ENCODE data around the gene IGLL1. TPM values are rescaled to one million over a fixed set of nuclear protein-coding genes. Genes with fewer than 3 reads are reported as not detected.
"Not testable (repeated sequence)": the region's sequence is repeated elsewhere in the genome, so short reads cannot be mapped to it uniquely, and the experiment has no call there.

IGLL1 gene
- total and polyA plus RNA-seq, 2 experiments from 2014 or later = not detected

DNA sequence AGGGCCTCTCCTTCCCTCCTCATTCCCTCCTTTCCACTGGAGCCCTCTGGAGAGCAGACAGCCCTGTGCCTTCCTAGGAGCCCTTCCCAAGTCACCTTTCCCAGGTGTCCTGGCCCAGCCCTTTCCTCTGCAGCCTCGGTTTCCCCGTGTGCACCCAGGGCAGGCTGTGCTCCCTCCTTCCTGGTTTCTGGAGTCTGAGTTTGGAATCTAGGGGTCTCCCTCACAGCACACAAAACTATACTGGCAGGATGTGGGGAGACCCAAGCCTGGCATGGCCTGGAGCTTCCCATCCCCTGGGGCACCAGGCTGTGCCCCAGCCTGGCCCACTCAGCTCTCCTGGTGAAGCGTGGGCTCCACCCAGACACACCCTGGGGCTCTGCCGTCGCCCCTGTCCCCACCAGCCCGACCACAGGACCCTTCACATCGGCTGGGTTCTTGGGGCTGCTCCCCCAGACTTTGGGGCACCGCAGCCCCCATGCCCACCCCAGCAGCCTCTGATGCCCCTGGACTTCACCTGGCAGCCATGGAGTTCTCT lies 6.3 kb downstream of the IGLL1 start:
- not testable (repeated sequence) for H3K9me3 Mint-ChIP-seq; H3K36me3 Mint-ChIP-seq (ENCODE audit: low read depth); H3K4me2 ChIP-seq; H3K27ac ChIP-seq (ENCODE audit: low read depth); H3K4me1 Mint-ChIP-seq; H3K9me2 ChIP-seq (ENCODE audit: insufficient read depth); H3K4me1 ChIP-seq (ENCODE audit: insufficient read depth); H2AFZ ChIP-seq; H3F3A ChIP-seq (replicated peaks; ENCODE audit: low read depth); H3K27ac Mint-ChIP-seq; H3K36me3 ChIP-seq (ENCODE audit: insufficient read depth); H3K27me3 ChIP-seq (ENCODE audit: insufficient read depth); H3K4me3 ChIP-seq; DNase-seq (ENCODE audit: low spot score); ATAC-seq; H3K4me3 Mint-ChIP-seq; H4K20me1 ChIP-seq (replicated peaks; ENCODE audit: insufficient read depth); H3K79me2 ChIP-seq (replicated peaks; ENCODE audit: insufficient read depth)
- H3K27me3 Mint-ChIP-seq (ENCODE audit: insufficient read depth, low read depth, poor library complexity) = peaks cover 27% of the 10 kb centered on the region

DNA sequence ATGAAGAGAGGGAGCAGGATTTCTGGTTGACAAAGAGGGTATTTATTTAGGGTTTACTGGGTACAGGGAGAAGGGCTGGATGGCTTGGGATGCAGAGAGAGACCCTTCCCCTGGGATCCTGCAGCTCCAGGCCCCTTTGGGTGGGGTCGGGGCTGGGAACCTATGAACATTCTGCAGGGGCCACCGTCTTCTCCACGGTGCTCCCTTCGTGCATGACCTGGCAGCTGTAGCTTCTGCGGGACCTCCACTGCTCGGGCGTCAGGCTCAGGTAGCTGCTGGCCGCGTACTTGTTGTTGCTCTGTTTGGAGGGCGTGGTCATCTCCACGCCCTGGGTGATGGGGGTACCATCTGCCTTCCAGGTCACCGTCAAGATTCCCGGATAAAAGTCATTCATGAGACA lies 7.0 kb downstream of the IGLL1 start:
- H4K20me1 ChIP-seq (replicated peaks; ENCODE audit: insufficient read depth); H2AFZ ChIP-seq; H3K27me3 ChIP-seq (ENCODE audit: insufficient read depth); H3K9me3 Mint-ChIP-seq; H3K79me2 ChIP-seq (replicated peaks; ENCODE audit: insufficient read depth); H3K9me2 ChIP-seq (ENCODE audit: insufficient read depth); H3K27ac ChIP-seq (ENCODE audit: low read depth); ATAC-seq; H3K4me2 ChIP-seq; H3K4me3 ChIP-seq; H3F3A ChIP-seq (replicated peaks; ENCODE audit: low read depth); H3K4me3 Mint-ChIP-seq; H3K4me1 Mint-ChIP-seq; H3K4me1 ChIP-seq (ENCODE audit: insufficient read depth); H3K36me3 ChIP-seq (ENCODE audit: insufficient read depth); DNase-seq (ENCODE audit: low spot score); H3K27ac Mint-ChIP-seq; H3K36me3 Mint-ChIP-seq (ENCODE audit: low read depth): not testable (repeated sequence)
- peaks cover 28% of the 10 kb centered on the region for H3K27me3 Mint-ChIP-seq (ENCODE audit: insufficient read depth, low read depth, poor library complexity)

DNA sequence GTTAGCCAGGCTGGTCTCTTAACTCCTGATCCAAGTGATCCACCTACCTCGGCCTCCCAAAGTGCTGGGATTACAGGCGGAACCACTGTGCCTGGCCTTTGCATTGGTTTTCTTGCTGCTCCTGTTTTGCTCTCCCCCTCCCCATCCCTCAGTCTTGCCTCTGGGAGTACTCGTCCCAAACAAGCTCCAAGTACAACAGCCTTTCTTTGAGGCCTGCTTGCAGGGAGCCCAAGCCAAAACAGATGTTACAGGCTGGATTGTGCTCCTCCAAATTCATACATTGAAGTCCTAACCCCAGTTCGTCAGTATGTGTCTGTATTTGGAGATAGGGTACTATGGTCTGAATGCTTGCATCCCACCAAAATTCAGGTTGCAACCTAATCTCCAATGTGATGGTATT lies 8.6 kb downstream of the IGLL1 start:
- no peaks in the 10 kb centered on the region for H3K9me2 ChIP-seq (ENCODE audit: insufficient read depth)
- H3K36me3 ChIP-seq (ENCODE audit: insufficient read depth) = no peaks in the 10 kb centered on the region
- H3K4me3 ChIP-seq = no peak overlapping the region
- Mint-ChIP-seq H3K27me3 (ENCODE audit: insufficient read depth, low read depth, poor library complexity) (peaks cover 40% of the 10 kb centered on the region), H3K36me3 (ENCODE audit: low read depth) (no peaks in the 10 kb centered on the region; the same call in 2 of the 3 replicates), H3K4me3 (no peak overlapping the region), H3K27ac (no peak overlapping the region), H3K9me3 (no peaks in the 10 kb centered on the region; the same call in 2 of the 3 replicates), H3K4me1 (peaks cover 7% of the 10 kb centered on the region)
- H3K4me1 ChIP-seq (ENCODE audit: insufficient read depth) = no peaks in the 10 kb centered on the region
- TF ChIP-seq ZNF114 (CRISPR knock-in tag; IDR thresholded peaks at IDR 0.05) (no peak), NANOG (IDR thresholded peaks at IDR 0.05; ENCODE audit: borderline replicate concordance) (no peak)
- TF ChIP-seq, protein P1, sequence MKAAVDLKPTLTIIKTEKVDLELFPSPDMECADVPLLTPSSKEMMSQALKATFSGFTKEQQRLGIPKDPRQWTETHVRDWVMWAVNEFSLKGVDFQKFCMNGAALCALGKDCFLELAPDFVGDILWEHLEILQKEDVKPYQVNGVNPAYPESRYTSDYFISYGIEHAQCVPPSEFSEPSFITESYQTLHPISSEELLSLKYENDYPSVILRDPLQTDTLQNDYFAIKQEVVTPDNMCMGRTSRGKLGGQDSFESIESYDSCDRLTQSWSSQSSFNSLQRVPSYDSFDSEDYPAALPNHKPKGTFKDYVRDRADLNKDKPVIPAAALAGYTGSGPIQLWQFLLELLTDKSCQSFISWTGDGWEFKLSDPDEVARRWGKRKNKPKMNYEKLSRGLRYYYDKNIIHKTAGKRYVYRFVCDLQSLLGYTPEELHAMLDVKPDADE (IDR thresholded peaks at IDR 0.05) = no peak
- H4K20me1 ChIP-seq (replicated peaks; ENCODE audit: insufficient read depth) = no peaks in the 10 kb centered on the region
- H3K79me2 ChIP-seq (replicated peaks; ENCODE audit: insufficient read depth) = no peaks in the 10 kb centered on the region
- ATAC-seq (no peak), DNase-seq (ENCODE audit: low spot score) (no peak)
- H2AFZ ChIP-seq = no peak overlapping the region
- 0 out of 2 replicates have a peak, but pooled peaks cover 4% of the 10 kb centered on the region for H3F3A ChIP-seq (replicated peaks; ENCODE audit: low read depth)
- H3K4me2 ChIP-seq = no peak overlapping the region
- peaks cover 26% of the 10 kb centered on the region for H3K27me3 ChIP-seq (ENCODE audit: insufficient read depth)
- H3K27ac ChIP-seq (ENCODE audit: low read depth) = no peak overlapping the region

DNA sequence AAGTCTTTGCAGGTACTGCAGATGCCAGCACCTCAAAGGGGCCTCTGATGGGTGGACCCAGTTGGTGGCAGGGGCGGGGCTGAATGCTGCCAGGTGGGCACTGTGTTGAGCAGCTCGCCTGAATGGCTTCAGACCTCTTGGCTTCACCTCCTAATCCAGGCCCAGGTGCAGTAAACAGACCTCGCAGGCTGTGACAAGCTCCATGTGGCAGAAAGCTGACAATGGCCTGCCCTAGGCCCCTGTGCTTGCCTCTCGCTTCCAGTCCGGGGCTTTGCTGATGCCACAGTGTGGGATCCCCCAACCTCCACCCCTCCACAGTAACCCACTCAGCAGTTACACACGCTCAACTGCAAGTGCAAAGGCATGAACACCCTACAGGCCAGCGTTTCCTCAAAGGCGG lies 9.4 kb downstream of the IGLL1 start:
- no peaks in the 10 kb centered on the region for H3K4me1 ChIP-seq (ENCODE audit: insufficient read depth)
- ATAC-seq = no peak
- Mint-ChIP-seq H3K4me3 (no peak overlapping the region), H3K27me3 (ENCODE audit: insufficient read depth, low read depth, poor library complexity) (peaks cover 40% of the 10 kb centered on the region), H3K27ac (no peak overlapping the region), H3K9me3 (no peaks in the 10 kb centered on the region; the same call in 2 of the 3 replicates), H3K36me3 (ENCODE audit: low read depth) (no peaks in the 10 kb centered on the region; the same call in 2 of the 3 replicates), H3K4me1 (peaks cover 10% of the 10 kb centered on the region)
- DNase-seq (ENCODE audit: low spot score) = no peak
- no peaks in the 10 kb centered on the region for H3K79me2 ChIP-seq (replicated peaks; ENCODE audit: insufficient read depth)
- H2AFZ ChIP-seq = no peak overlapping the region
- H3K9me2 ChIP-seq (ENCODE audit: insufficient read depth) = no peaks in the 10 kb centered on the region
- no peaks in the 10 kb centered on the region for H3K36me3 ChIP-seq (ENCODE audit: insufficient read depth)
- 0 out of 2 replicates have a peak, but pooled peaks cover 4% of the 10 kb centered on the region for H3F3A ChIP-seq (replicated peaks; ENCODE audit: low read depth)
- H3K4me2 ChIP-seq = no peak overlapping the region
- H3K27ac ChIP-seq (ENCODE audit: low read depth) = no peak overlapping the region
- no peaks in the 10 kb centered on the region for H4K20me1 ChIP-seq (replicated peaks; ENCODE audit: insufficient read depth)
- no peak overlapping the region for H3K4me3 ChIP-seq
- H3K27me3 ChIP-seq (ENCODE audit: insufficient read depth) = peaks cover 34% of the 10 kb centered on the region
- TF ChIP-seq, protein P2, sequence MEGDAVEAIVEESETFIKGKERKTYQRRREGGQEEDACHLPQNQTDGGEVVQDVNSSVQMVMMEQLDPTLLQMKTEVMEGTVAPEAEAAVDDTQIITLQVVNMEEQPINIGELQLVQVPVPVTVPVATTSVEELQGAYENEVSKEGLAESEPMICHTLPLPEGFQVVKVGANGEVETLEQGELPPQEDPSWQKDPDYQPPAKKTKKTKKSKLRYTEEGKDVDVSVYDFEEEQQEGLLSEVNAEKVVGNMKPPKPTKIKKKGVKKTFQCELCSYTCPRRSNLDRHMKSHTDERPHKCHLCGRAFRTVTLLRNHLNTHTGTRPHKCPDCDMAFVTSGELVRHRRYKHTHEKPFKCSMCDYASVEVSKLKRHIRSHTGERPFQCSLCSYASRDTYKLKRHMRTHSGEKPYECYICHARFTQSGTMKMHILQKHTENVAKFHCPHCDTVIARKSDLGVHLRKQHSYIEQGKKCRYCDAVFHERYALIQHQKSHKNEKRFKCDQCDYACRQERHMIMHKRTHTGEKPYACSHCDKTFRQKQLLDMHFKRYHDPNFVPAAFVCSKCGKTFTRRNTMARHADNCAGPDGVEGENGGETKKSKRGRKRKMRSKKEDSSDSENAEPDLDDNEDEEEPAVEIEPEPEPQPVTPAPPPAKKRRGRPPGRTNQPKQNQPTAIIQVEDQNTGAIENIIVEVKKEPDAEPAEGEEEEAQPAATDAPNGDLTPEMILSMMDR (conservative IDR thresholded peaks at IDR 0.05; ENCODE audit: low read depth in 2 of 2) = no peak
- TF ChIP-seq, protein P3, sequence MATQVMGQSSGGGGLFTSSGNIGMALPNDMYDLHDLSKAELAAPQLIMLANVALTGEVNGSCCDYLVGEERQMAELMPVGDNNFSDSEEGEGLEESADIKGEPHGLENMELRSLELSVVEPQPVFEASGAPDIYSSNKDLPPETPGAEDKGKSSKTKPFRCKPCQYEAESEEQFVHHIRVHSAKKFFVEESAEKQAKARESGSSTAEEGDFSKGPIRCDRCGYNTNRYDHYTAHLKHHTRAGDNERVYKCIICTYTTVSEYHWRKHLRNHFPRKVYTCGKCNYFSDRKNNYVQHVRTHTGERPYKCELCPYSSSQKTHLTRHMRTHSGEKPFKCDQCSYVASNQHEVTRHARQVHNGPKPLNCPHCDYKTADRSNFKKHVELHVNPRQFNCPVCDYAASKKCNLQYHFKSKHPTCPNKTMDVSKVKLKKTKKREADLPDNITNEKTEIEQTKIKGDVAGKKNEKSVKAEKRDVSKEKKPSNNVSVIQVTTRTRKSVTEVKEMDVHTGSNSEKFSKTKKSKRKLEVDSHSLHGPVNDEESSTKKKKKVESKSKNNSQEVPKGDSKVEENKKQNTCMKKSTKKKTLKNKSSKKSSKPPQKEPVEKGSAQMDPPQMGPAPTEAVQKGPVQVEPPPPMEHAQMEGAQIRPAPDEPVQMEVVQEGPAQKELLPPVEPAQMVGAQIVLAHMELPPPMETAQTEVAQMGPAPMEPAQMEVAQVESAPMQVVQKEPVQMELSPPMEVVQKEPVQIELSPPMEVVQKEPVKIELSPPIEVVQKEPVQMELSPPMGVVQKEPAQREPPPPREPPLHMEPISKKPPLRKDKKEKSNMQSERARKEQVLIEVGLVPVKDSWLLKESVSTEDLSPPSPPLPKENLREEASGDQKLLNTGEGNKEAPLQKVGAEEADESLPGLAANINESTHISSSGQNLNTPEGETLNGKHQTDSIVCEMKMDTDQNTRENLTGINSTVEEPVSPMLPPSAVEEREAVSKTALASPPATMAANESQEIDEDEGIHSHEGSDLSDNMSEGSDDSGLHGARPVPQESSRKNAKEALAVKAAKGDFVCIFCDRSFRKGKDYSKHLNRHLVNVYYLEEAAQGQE (IDR thresholded peaks at IDR 0.05; ENCODE audit: unreplicated experiment) = no peak
- TF ChIP-seq ZNF331 (CRISPR knock-in tag; IDR thresholded peaks at IDR 0.05; ENCODE audit: low read depth) (no peak), NANOG (IDR thresholded peaks at IDR 0.05; ENCODE audit: borderline replicate concordance) (no peak), CREB1 (CRISPR knock-in tag; IDR thresholded peaks at IDR 0.05; ENCODE audit: low read depth) (no peak), ZNF114 (CRISPR knock-in tag; IDR thresholded peaks at IDR 0.05) (no peak)

All from GM23338 (cell line).